Activated CD8-positive, alpha-beta memory T cell treated with anti-CD3 and anti-CD28 coated beads, Interleukin-2, amount 50 U/mL, for 1 hour (primary cell): ENCODE measurements around the gene CYP8B1.
"Not testable (repeated sequence)": the region's sequence is repeated elsewhere in the genome, so short reads cannot be mapped to it uniquely, and the experiment has no call there.

Experiments
- DNase-seq: peaks from one replicate; pipeline ENCODE4 v3.0.0-alpha.2; 2020; ENCODE audit errors: extremely low read depth

Gene CYP8B1

GRCh38 chr3:42886294-42886822, 10.7 kb upstream of the CYP8B1 start:
- no peak for DNase-seq

DNA sequence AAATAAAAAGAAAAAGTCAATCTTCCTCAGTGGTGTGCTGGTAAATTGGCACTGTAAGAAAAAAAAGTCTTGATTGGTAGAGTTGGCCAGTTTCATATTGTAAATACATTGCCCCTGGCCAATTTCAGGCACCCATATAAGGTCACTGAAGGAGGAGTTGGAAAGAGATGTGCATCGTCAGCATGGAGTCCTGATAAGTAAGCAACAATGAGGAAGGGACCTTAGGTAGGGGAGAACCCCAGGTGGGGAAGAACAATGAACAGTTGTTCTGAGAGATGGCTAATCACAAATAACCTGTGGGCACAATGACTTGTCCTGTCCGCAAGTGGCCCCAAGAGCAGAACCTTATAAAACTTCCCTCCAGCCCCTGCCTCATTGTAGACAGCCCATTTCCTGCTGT, 8.6 kb upstream of the CYP8B1 start:
- DNase-seq: no peak

- not testable (repeated sequence) for DNase-seq
Measured at GRCh38 chr3:42883251-42883930, 7.7 kb upstream of the CYP8B1 start.

GRCh38 chr3:42880601-42881451, 5.1 kb upstream of the CYP8B1 start:
- peak; percentile 79 for DNase-seq

GRCh38 chr3:42880183-42880582, 4.5 kb upstream of the CYP8B1 start:
- no peak for DNase-seq

DNA sequence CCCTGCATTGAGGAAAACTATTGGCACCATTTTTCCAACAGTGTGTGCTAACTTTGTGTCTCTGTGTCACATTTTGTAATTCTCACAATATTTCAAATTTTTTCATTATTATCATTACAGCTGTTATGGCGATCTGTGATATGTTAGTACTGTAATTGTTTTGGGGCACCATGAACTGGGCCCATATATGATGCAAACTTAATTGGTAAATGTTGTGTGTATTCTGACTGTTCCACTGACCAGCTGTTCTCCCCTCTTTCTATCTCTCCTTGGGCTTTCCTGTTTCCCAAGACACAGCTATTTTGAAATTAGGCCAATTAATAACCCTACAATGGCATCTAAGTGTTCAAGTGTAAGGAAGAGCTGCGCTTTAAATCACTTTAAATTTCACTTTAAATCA, 2.2 kb upstream of the CYP8B1 start:
- DNase-seq: no peak

- DNase-seq: no peak
Measured at GRCh38 chr3:42876940-42877720, 1.5 kb upstream of the CYP8B1 start.

- no peak for DNase-seq
Measured at GRCh38 chr3:42876401-42876800, 722 bp upstream of the CYP8B1 start.

DNA sequence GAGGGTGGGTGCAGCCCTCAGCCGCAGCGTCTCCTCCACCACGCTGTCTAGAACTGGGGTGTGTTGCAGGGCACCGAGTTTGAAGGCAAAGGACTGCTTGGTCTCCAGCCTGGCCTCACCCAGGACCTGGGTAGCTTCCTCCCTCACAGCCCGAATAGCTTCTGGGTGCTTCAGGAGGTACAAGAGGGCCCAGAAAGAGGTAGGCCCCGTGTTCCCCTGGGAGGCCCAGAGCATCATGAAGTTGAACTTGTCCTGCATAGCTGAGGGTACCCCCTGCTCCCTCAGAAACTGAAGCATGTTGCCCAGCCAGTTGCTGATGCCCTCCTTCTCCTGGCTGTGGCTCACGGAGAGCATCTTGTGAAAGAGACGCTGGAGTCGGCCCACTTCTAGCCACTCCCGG, 930 bp downstream of the CYP8B1 start:
- no peak for DNase-seq

- no peak for DNase-seq
Measured at GRCh38 chr3:42873221-42873982, 2.3 kb downstream of the CYP8B1 start.

DNA sequence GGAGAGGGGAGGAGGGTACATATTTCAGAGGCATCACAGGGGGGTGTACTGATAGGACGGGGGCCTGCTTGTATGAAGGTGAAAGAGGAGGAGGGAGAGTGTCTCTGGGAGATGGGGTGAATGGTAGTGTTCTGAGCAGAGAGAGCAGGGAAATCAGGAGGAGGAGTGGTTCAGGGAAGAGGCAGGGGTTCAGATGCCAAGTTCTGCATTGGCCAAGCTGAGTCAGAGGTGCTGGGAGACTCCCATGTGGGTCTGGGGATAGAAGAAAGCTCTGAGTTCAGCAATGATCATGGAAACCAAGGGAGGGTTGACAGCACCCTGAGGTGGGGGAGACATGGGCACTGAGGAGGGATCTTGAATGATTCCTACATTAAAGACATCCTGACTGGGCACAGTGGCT, 3.0 kb downstream of the CYP8B1 start:
- no peak for DNase-seq

- no peak for DNase-seq
Measured at GRCh38 chr3:42871592-42872196, 4.0 kb downstream of the CYP8B1 start.

- DNase-seq: no peak
Measured at GRCh38 chr3:42868841-42869240, 6.8 kb downstream of the CYP8B1 start.

DNA sequence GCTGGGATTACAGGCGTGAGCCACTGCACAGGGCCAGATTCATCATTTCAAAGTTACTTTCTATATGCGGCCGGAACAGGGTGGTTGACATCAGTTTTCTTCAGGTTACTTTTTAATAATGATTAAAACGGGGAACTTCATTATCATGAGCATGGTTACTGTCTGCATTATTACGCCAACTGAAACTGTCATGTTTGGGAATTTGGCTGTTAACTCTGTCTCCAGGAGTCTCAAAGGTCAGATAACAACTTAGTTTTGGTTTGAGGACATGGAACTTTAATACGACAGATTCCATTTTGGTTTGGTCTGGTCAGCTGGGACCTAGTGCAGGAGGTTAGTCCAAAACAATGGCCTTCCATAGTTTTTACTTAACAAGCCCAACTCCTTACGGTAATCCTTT, 8.5 kb downstream of the CYP8B1 start:
- DNase-seq: no peak

GRCh38 chr3:42865256-42865655, 10.4 kb downstream of the CYP8B1 start:
- no peak for DNase-seq

DNA sequence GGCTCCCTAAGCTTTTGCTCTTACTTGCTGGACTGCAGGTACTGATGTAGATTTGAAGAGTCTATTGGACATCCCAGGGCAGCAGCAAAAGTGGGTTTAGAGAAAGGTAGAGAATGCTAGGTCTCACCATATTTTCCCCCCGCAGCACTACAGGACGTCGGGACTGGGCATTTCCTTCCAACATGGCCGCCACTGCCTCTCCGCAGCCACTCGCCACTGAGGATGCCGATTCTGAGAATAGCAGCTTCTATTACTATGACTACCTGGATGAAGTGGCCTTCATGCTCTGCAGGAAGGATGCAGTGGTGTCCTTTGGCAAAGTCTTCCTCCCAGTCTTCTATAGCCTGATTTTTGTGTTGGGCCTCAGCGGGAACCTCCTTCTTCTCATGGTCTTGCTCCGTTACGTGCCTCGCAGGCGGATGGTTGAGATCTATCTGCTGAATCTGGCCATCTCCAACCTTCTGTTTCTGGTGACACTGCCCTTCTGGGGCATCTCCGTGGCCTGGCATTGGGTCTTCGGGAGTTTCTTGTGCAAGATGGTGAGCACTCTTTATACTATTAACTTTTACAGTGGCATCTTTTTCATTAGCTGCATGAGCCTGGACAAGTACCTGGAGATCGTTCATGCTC, 11.2 kb downstream of the CYP8B1 start:
- DNase-seq: no peak

DNA sequence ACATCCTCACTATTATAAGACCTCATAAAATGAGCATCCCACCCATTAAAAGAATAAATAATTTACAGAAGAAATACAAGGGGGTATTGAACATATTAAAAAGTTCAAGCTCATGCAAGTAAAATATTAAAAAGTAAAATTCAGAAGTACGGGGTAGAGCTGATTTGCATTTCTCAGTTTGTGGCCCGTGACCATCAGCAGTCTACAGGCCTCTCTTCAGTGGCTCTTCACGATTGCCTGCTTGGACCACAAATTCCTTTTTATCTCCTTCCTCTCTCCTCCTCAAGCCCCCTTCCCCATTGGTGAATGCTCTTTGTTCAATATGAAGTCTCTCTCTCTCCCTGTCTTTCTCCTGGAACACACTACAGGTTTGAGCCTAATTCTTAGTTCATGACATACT, 19.1 kb downstream of the CYP8B1 start:
- DNase-seq: no peak

DNA sequence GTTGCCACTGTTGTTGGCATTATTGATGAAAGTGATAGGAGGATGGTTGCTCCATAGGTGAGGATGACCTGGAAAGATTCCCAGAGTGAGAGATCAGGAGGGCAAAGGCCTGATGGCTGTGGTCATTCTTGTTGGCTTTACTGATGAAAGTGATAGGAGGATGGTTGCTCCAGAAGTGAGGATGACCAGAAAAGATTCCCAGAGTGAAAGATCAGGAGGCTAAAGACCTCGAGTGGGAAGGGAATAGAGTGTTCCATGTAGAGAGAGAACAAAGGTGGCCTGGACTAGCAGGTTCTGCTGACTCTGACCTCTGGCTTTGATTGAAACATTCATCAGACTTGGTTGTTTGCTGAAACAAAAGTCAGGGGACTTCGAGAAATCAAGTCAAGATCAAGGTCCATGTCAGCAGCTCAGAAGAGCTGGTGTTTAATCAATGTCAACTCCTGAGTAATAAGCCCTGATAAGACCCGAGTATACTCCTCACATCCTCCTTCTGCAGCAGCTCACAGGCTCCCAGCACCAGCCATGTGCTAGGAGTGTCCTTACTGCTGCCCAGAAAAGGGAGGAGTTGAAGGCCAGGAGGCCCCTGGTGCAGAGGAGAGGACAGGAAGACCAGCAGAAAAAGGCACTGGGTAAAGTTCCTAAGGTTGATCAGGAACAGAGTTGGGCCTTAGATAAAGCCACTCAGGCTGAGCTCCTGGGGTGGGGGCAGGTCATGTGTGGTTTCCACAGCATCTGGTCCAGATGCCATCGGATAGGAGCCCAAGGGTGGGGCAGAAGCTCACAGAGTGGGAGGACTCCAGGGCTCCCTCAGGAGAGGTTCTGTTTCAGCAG, 19.9 kb downstream of the CYP8B1 start:
- DNase-seq: no peak

DNA sequence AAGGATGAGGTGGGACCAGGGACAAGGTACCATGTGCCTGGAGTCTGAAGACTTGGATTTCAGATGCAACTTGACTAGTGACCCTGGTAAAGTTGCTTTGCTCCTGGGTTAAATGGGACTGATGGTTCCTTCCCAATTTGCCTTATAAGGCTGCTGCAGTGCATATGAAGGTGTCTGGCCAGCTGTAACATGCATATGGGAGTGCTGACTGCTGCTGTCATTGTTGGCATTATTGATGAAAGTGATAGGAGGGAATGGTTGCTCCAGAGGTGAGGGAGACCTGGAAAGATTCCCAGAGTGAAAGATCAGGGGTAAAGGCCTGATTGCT, 20.5 kb downstream of the CYP8B1 start:
- no peak for DNase-seq

DNA sequence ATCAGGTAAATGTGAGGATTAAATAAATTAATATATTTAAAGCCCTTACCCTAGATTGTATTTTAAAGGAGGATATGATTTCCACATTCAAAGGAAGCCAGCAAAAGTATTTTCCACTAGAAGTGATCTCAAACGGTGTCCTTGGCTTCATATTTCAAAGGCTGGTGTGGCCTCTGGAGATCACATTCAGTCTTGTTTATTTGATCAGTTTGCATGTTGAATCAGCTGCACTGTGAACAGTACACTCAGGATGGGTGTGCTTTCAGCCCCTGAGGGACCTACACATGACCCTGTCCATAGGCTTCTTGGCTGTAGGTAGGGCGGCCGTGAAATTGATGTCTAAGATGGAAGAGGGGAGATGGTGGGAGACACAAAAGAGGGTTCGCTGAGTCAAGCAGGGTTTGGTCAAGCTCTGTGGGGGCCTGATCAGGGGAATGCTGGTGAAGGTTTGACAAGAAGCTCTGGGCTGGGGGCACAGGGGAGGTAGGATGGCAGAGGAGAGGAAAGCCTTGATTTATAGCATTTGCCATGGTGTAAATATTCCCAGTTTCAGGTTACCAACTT, 21.9 kb downstream of the CYP8B1 start:
- DNase-seq: no peak
